Measurements from ENCODE around the gene EMP1. TPM values are rescaled to one million over a fixed set of nuclear protein-coding genes. Genes with fewer than 3 reads are reported as not detected.

EMP1 gene
- polyA plus RNA-seq, 2 of the 4 experiments (the other 2 are of a cell fraction): 17.3 to 21.2 TPM

DNA sequence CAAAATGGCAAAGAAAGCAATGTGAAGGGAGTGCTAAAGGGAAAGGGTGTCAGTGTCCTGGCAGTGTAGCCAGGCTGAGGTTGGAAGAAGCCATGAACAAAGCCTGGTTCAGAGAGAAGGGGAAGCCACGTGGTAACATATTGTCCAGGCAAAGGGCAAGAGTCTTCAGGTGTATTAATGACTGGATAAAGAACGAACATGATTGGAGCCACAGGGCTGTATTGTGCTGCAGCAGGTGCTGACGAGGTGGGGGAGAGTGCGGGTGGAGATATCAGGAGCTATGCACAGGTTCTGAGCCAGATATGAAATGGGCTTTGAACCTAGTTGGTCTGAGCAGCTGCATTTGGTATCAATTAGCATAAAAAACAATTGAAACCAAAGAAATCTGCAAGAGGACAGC lies 18.6 kb upstream of the EMP1 start:
- CTCF ChIA-PET: interaction anchor here (0.6 to 1.8 kb wide), 5 partner anchors 11 to 385 kb away, joined by 3 to 8 read pairs (median 5); no protein-coding TSS in a partner anchor
- FAIRE-seq (no peak), ATAC-seq (no peak), DNase-seq (ENCODE audit: low read depth in 1 of 2, low spot score in 1 of 2) (no peak)
- H3K4me1 ChIP-seq: peaks cover 19% of the 10 kb centered on the region
- H3K4me3 ChIP-seq: no peak overlapping the region
- POLR2A ChIA-PET: no interaction called here
- H3K4me2 ChIP-seq: no peak overlapping the region
- TF ChIP-seq GATA3 (IDR thresholded peaks at IDR 0.05; ENCODE audit: borderline replicate concordance) (no peak), CEBPB (IDR thresholded peaks at IDR 0.05) (no peak), HOXB5 (CRISPR knock-in tag; IDR thresholded peaks at IDR 0.05) (no peak), TP53 (CRISPR knock-in tag; IDR thresholded peaks at IDR 0.05) (no peak), EHMT2 (IDR thresholded peaks at IDR 0.05; ENCODE audit: low read depth) (no peak), MAZ (IDR thresholded peaks at IDR 0.05; ENCODE audit: borderline replicate concordance, low read depth, low read length) (no peak), HOXB13 (CRISPR knock-in tag; IDR thresholded peaks at IDR 0.05; ENCODE audit: low read depth) (no peak), HDAC2 (IDR thresholded peaks at IDR 0.05) (no peak), CHD4 (IDR thresholded peaks at IDR 0.05; ENCODE audit: borderline replicate concordance) (no peak), RNF2 (IDR thresholded peaks at IDR 0.05; ENCODE audit: borderline replicate concordance, low read depth) (no peak), RCOR1 (IDR thresholded peaks at IDR 0.05; ENCODE audit: low read depth, low read length) (no peak)
- TF ChIP-seq, protein P1, sequence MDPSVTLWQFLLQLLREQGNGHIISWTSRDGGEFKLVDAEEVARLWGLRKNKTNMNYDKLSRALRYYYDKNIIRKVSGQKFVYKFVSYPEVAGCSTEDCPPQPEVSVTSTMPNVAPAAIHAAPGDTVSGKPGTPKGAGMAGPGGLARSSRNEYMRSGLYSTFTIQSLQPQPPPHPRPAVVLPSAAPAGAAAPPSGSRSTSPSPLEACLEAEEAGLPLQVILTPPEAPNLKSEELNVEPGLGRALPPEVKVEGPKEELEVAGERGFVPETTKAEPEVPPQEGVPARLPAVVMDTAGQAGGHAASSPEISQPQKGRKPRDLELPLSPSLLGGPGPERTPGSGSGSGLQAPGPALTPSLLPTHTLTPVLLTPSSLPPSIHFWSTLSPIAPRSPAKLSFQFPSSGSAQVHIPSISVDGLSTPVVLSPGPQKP (IDR thresholded peaks at IDR 0.05; ENCODE audit: low read depth, low read length): no peak
- TF ChIP-seq, protein P2, sequence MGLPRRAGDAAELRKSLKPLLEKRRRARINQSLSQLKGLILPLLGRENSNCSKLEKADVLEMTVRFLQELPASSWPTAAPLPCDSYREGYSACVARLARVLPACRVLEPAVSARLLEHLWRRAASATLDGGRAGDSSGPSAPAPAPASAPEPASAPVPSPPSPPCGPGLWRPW (IDR thresholded peaks at IDR 0.05): no peak
- TF ChIP-seq, protein P3, sequence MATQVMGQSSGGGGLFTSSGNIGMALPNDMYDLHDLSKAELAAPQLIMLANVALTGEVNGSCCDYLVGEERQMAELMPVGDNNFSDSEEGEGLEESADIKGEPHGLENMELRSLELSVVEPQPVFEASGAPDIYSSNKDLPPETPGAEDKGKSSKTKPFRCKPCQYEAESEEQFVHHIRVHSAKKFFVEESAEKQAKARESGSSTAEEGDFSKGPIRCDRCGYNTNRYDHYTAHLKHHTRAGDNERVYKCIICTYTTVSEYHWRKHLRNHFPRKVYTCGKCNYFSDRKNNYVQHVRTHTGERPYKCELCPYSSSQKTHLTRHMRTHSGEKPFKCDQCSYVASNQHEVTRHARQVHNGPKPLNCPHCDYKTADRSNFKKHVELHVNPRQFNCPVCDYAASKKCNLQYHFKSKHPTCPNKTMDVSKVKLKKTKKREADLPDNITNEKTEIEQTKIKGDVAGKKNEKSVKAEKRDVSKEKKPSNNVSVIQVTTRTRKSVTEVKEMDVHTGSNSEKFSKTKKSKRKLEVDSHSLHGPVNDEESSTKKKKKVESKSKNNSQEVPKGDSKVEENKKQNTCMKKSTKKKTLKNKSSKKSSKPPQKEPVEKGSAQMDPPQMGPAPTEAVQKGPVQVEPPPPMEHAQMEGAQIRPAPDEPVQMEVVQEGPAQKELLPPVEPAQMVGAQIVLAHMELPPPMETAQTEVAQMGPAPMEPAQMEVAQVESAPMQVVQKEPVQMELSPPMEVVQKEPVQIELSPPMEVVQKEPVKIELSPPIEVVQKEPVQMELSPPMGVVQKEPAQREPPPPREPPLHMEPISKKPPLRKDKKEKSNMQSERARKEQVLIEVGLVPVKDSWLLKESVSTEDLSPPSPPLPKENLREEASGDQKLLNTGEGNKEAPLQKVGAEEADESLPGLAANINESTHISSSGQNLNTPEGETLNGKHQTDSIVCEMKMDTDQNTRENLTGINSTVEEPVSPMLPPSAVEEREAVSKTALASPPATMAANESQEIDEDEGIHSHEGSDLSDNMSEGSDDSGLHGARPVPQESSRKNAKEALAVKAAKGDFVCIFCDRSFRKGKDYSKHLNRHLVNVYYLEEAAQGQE (IDR thresholded peaks at IDR 0.05): no peak
- TF ChIP-seq, protein P4, sequence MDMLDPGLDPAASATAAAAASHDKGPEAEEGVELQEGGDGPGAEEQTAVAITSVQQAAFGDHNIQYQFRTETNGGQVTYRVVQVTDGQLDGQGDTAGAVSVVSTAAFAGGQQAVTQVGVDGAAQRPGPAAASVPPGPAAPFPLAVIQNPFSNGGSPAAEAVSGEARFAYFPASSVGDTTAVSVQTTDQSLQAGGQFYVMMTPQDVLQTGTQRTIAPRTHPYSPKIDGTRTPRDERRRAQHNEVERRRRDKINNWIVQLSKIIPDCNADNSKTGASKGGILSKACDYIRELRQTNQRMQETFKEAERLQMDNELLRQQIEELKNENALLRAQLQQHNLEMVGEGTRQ (IDR thresholded peaks at IDR 0.05): no peak
- TF ChIP-seq, protein P5, sequence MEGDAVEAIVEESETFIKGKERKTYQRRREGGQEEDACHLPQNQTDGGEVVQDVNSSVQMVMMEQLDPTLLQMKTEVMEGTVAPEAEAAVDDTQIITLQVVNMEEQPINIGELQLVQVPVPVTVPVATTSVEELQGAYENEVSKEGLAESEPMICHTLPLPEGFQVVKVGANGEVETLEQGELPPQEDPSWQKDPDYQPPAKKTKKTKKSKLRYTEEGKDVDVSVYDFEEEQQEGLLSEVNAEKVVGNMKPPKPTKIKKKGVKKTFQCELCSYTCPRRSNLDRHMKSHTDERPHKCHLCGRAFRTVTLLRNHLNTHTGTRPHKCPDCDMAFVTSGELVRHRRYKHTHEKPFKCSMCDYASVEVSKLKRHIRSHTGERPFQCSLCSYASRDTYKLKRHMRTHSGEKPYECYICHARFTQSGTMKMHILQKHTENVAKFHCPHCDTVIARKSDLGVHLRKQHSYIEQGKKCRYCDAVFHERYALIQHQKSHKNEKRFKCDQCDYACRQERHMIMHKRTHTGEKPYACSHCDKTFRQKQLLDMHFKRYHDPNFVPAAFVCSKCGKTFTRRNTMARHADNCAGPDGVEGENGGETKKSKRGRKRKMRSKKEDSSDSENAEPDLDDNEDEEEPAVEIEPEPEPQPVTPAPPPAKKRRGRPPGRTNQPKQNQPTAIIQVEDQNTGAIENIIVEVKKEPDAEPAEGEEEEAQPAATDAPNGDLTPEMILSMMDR (IDR thresholded peaks at IDR 0.05): no peak
- H3K9me3 ChIP-seq: no peaks in the 10 kb centered on the region
- 74% methylated on average over 4 of the region's 4 CpGs for WGBS (ENCODE audit: missing lambda C conversion rate)
- no peak overlapping the region for H3K27ac ChIP-seq

DNA sequence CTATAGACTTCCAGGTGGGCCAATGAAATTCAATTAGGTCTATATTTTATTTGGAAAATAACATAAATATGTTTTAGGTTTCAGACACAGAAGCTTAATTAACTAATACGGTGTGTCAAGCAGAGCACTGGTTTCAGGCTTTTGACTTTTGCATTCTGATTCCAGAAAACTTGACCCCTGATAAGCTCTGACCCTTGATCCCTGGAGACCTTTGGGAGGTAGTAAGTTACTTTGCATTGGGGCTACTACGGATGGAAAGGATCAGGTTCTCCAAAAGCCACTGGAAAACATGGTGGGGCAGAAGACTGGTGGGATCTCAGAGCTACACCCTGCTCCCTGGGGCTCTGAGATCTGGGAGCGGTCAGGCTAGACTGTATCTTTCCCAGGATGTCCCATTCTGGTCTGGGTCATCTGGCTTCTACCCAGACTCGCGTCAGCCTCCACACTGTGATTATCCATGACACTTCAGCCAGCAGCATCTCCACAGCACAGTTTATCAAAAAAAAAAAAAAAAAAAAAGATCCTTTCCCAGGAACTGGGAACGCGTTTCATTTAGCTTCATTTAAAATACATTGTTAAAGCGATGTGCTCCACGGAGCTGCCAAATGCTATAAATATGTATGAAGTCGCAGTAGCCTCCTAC lies 17.8 kb upstream of the EMP1 start:
- DNase-seq (ENCODE audit: low read depth in 1 of 2, low spot score in 1 of 2) (no peak), ATAC-seq (no peak), FAIRE-seq (no peak)
- ChIA-PET CTCF (interaction anchor here (0.6 to 1.8 kb wide), 6 partner anchors 8 to 56 kb away, joined by 3 to 8 read pairs (median 4); no protein-coding TSS in a partner anchor), POLR2A (interaction anchor here (2.1 kb wide), 1 partner anchor 18 kb away, joined by 9 read pairs; the partner anchor contains the start of gene EMP1)
- Histone ChIP-seq H3K4me2 (no peak overlapping the region), H3K27ac (no peak overlapping the region), H3K4me1 (peaks cover 22% of the 10 kb centered on the region), H3K4me3 (no peak overlapping the region), H3K9me3 (no peaks in the 10 kb centered on the region)
- TF ChIP-seq ZNF302 (CRISPR knock-in tag; IDR thresholded peaks at IDR 0.05): no peak
- TF ChIP-seq, protein P6, sequence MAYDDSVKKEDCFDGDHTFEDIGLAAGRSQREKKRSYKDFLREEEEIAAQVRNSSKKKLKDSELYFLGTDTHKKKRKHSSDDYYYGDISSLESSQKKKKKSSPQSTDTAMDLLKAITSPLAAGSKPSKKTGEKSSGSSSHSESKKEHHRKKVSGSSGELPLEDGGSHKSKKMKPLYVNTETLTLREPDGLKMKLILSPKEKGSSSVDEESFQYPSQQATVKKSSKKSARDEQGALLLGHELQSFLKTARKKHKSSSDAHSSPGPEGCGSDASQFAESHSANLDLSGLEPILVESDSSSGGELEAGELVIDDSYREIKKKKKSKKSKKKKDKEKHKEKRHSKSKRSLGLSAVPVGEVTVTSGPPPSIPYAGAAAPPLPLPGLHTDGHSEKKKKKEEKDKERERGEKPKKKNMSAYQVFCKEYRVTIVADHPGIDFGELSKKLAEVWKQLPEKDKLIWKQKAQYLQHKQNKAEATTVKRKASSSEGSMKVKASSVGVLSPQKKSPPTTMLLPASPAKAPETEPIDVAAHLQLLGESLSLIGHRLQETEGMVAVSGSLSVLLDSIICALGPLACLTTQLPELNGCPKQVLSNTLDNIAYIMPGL (CRISPR knock-in tag; IDR thresholded peaks at IDR 0.05; ENCODE audit: borderline replicate concordance): no peak
- TF ChIP-seq CEBPB (IDR thresholded peaks at IDR 0.05): no peak
- TF ChIP-seq, protein P4 (IDR thresholded peaks at IDR 0.05): no peak
- no peak for TF ChIP-seq KDM1A (IDR thresholded peaks at IDR 0.05; ENCODE audit: low read depth)
- no peak for TF ChIP-seq FOSL2 (IDR thresholded peaks at IDR 0.05)
- no peak for TF ChIP-seq FOSL2 (CRISPR knock-in tag; IDR thresholded peaks at IDR 0.05)
- TF ChIP-seq NPAS2 (CRISPR knock-in tag; IDR thresholded peaks at IDR 0.05; ENCODE audit: borderline replicate concordance): no peak
- WGBS (ENCODE audit: missing lambda C conversion rate): 91% methylated on average over 10 of the region's 10 CpGs
